CD4-positive, alpha-beta memory T cell (primary cell): Measurements from ENCODE around the gene HOXB6. TPM values are rescaled to one million over a fixed set of nuclear protein-coding genes. Genes with fewer than 3 reads are reported as not detected.

ENCODE experiments used
- CTCF ChIA-PET: fragments of 350-600 bp; sonication (Branson Sonifier 250); formaldehyde crosslinking; loops from one replicate; lab custom pipeline; 2021; ENCODE audit warnings: inconsistent platforms; ENCODE audit not compliant: partially characterized antibody; lab: Charles Lee
- POLR2A ChIA-PET: fragments of 350-600 bp; sonication (Branson Sonifier 250); formaldehyde crosslinking; loops from one replicate; lab custom pipeline; 2021; ENCODE audit not compliant: partially characterized antibody; lab: Charles Lee
- DNase-seq, 5 donors: peaks; one replicate each; pipeline versions ENCODE4 v3.0.0 to v3.0.0-alpha.2; 2020 to 2022; ENCODE audit warnings: mixed read lengths in 1 of 5
- H3K27ac ChIP-seq: one replicate; pipeline ENCODE4 v1.7.0; 2013; ENCODE audit warnings: low read depth, low read length
- H3K27me3 ChIP-seq: 2 replicates; pipeline ENCODE4 v1.7.0; 2013; ENCODE audit warnings: mild to moderate bottlenecking, low read length, moderate library complexity; ENCODE audit not compliant: insufficient read depth
- H3K36me3 ChIP-seq: 2 replicates; pipeline ENCODE4 v1.7.0; 2013; ENCODE audit warnings: mild to moderate bottlenecking, low read length, moderate library complexity; ENCODE audit not compliant: insufficient read depth
- H3K4me1 ChIP-seq: 2 replicates; pipeline ENCODE4 v1.7.0; 2013; ENCODE audit warnings: mild to moderate bottlenecking, low read length, moderate library complexity; ENCODE audit not compliant: insufficient read depth
- H3K4me3 ChIP-seq, 2 donors: one replicate each; pipeline ENCODE4 v1.7.0; 2013; ENCODE audit warnings: low read length in 2 of 2, mild to moderate bottlenecking in 1 of 2
- H3K9me3 ChIP-seq, 2 donors: one replicate each; pipeline ENCODE4 v1.7.0; 2013; ENCODE audit warnings: low read length in 2 of 2, control low read depth in 1 of 2; ENCODE audit not compliant: control insufficient read depth in 1 of 2
- H3K27ac Mint-ChIP-seq, 7 donors: one replicate each; pipeline ENCODE4 v1.8.0; 2020 to 2021; ENCODE audit warnings: mixed read lengths in 7 of 7, mild to moderate bottlenecking in 6 of 7, inconsistent platforms in 3 of 7, moderate library complexity in 3 of 7
- H3K27me3 Mint-ChIP-seq, 2 donors: one replicate each; pipeline ENCODE4 v1.8.0; 2020 to 2021; ENCODE audit warnings: mixed read lengths in 2 of 2
- H3K36me3 Mint-ChIP-seq, 2 donors: one replicate each; pipeline ENCODE4 v1.8.0; 2020 to 2021; ENCODE audit warnings: mixed read lengths in 2 of 2, inconsistent platforms in 1 of 2, mild to moderate bottlenecking in 1 of 2
- H3K4me1 Mint-ChIP-seq, 4 donors: one replicate each; pipeline ENCODE4 v1.8.0; 2020 to 2021; ENCODE audit warnings: mixed read lengths in 4 of 4, mild to moderate bottlenecking in 1 of 4
- H3K4me3 Mint-ChIP-seq, 8 donors: one replicate each; pipeline ENCODE4 v1.8.0; 2020 to 2021; ENCODE audit warnings: mixed read lengths in 8 of 8, mild to moderate bottlenecking in 7 of 8, moderate library complexity in 6 of 8, inconsistent platforms in 3 of 8
- H3K9me3 Mint-ChIP-seq, 8 donors: one replicate each; pipeline ENCODE4 v1.8.0; 2020 to 2021; ENCODE audit warnings: mixed read lengths in 8 of 8, mild to moderate bottlenecking in 5 of 8, inconsistent platforms in 3 of 8, moderate library complexity in 1 of 8
- intact Hi-C: fragments of 100-400 bp; cut with micrococcal nuclease; formaldehyde crosslinking; loops from one replicate; pipeline ENCODE4 v1.15.1; 2023
- polyA plus RNA-seq, 2 donors: library from polyadenylated mRNA; unstranded; fragments of 300-500 nt; fragmentation: Illumina TruSeq; gene quantifications; one replicate each; pipeline ENCODE4 v1.2.3, GENCODE V29; 2021
- total RNA-seq, 2 experiments: library from RNA; stranded (reverse); gene quantifications; one replicate each; pipeline ENCODE4 v1.2.3, GENCODE V29; 2021

The HOXB6 gene
- total and polyA plus RNA-seq, 4 experiments from 2014 or later, result 0.38 TPM; not detected in 3

DNA sequence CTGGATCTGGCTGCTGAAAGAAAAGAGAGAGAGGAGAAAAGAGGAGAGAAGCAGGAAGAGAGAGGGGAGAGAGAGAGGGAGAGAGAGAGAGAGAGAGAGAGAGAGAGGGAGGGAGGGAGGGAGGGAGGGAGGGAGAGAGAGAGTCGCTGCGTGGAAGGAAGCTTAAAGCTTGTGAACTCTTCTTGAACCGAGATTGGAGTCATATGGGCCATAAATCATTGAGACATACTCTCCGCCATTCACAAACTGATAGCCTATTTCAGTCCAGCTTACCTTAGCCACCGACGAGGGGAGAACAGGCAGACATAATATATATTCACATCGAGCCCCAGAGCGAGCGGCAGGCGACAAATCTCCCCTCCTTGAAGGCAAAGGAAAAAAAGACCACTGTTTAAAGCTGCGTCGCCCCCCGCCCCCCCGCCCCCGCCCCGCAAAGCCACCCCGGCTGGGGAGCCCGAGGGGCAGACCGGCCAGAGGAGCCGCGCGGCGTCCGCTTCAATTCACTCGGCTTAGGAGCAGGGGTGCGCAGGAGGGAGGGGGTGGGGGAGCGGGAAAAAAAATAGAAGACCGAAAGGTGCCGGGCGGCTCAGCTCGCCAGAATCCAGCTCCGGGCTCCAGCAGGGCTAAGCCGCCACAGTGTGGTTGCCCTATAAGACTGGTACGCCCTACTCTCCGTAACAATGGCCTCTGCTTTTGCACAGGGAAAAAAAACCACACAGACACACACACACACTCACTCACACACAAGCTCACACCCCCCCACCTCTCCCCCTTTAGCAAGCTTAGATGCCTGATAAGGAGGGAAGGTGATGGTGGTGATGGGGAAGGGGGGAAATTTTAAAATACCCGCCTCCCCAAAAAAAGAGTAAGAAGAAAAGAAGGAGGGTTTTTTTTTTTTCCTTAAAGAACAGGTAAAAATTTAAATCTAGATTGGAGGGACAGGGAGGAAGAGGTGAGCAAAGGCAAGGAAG, 49.2 kb downstream of the HOXB6 start:
- H3K4me3 ChIP-seq, result no peak overlapping the region

GRCh38 chr17:48554412-48555257, 50.2 kb downstream of the HOXB6 start:
- H3K9me3 ChIP-seq, result no peaks in the 10 kb centered on the region

More for the DNA sequence above, 49.2 kb downstream of the HOXB6 start:
- Mint-ChIP-seq H3K4me1 (peaks cover 6 to 10% (median 10%) of the 10 kb centered on the region in 4 donors), H3K27ac (peak overlapping the region in 6 of 7 donors; percentile 45 to 93 (median 56)), H3K36me3 (no peaks in the 10 kb centered on the region), H3K9me3 (no peaks in the 10 kb centered on the region), H3K27me3 (peaks cover 2 to 9% of the 10 kb centered on the region in 2 donors), H3K4me3 (peak overlapping the region; percentile 87 to 96 (median 90))
- no peak for DNase-seq
- no peaks in the 10 kb centered on the region for H3K27me3 ChIP-seq
- no peaks in the 10 kb centered on the region for H3K36me3 ChIP-seq
- ChIA-PET POLR2A (interaction anchor here (1.2 to 3.3 kb wide), 5 partner anchors 9 to 49 kb away, joined by 3 to 16 read pairs (median 12); no protein-coding TSS in a partner anchor), CTCF (interaction anchor here (0.6 to 0.7 kb wide), 3 partner anchors 62 to 219 kb away, joined by 3 to 4 read pairs (median 3); no protein-coding TSS in a partner anchor)
- H3K27ac ChIP-seq, result no peak overlapping the region
- no peaks in the 10 kb centered on the region for H3K4me1 ChIP-seq
- no peaks in the 10 kb centered on the region for H3K9me3 ChIP-seq
- intact Hi-C loops, result no loop called here

GRCh38 chr17:48553826-48554225, 51.0 kb downstream of the HOXB6 start:
- Histone ChIP-seq H3K4me1 (peaks cover 4% of the 10 kb centered on the region), H3K27me3 (no peaks in the 10 kb centered on the region), H3K4me3 (no peak overlapping the region), H3K27ac (no peak overlapping the region), H3K9me3 (no peaks in the 10 kb centered on the region), H3K36me3 (no peaks in the 10 kb centered on the region)
- CTCF ChIA-PET, result no interaction called here
- H3K9me3 Mint-ChIP-seq, result no peaks in the 10 kb centered on the region
- no peak overlapping the region for H3K4me3 Mint-ChIP-seq
- POLR2A ChIA-PET, result no interaction called here
- no peak for DNase-seq
- intact Hi-C loops, result no loop called here
- H3K4me1 Mint-ChIP-seq, result peaks cover 7 to 14% (median 10%) of the 10 kb centered on the region in 4 donors
- H3K27me3 Mint-ChIP-seq, result peaks cover 2 to 9% of the 10 kb centered on the region in 2 donors
- H3K36me3 Mint-ChIP-seq, result peaks cover 0 to 4% of the 10 kb centered on the region in 2 donors
- H3K27ac Mint-ChIP-seq, result peak overlapping the region in 2 of 7 donors; percentile 45 to 50

More at GRCh38 chr17:48554412-48555257, 50.2 kb downstream of the HOXB6 start:
- peaks cover 2 to 9% of the 10 kb centered on the region in 2 donors for H3K27me3 Mint-ChIP-seq
- intact Hi-C loops, result no loop called here
- Histone ChIP-seq H3K36me3 (no peaks in the 10 kb centered on the region), H3K27ac (no peak overlapping the region), H3K4me1 (no peaks in the 10 kb centered on the region), H3K4me3 (no peak overlapping the region), H3K27me3 (no peaks in the 10 kb centered on the region)
- peaks cover 6 to 10% (median 10%) of the 10 kb centered on the region in 4 donors for H3K4me1 Mint-ChIP-seq
- POLR2A ChIA-PET, result interaction anchor here (1.5 to 3.3 kb wide), 4 partner anchors 8 to 48 kb away, joined by 5 to 16 read pairs (median 12); no protein-coding TSS in a partner anchor
- no peak for DNase-seq
- no peaks in the 10 kb centered on the region for H3K9me3 Mint-ChIP-seq
- CTCF ChIA-PET, result no interaction called here
- H3K27ac Mint-ChIP-seq, result peak overlapping the region in 3 of 7 donors; percentile 37 to 66 (median 45)
- peak overlapping the region in 7 of 8 donors; percentile 87 to 96 (median 91) for H3K4me3 Mint-ChIP-seq
- peaks cover 0 to 4% of the 10 kb centered on the region in 2 donors for H3K36me3 Mint-ChIP-seq

GRCh38 chr17:48553190-48553547, 51.6 kb downstream of the HOXB6 start:
- ChIA-PET POLR2A (no interaction called here), CTCF (no interaction called here)
- intact Hi-C loops, result no loop called here
- peaks cover 7 to 17% (median 14%) of the 10 kb centered on the region in 4 donors for H3K4me1 Mint-ChIP-seq
- H3K4me3 ChIP-seq, result no peak overlapping the region
- peaks cover 0 to 4% of the 10 kb centered on the region in 2 donors for H3K36me3 Mint-ChIP-seq
- no peaks in the 10 kb centered on the region for H3K36me3 ChIP-seq
- H3K27ac ChIP-seq, result no peak overlapping the region
- H3K27me3 ChIP-seq, result no peaks in the 10 kb centered on the region
- H3K9me3 Mint-ChIP-seq, result no peaks in the 10 kb centered on the region
- no peak for DNase-seq
- H3K9me3 ChIP-seq, result no peaks in the 10 kb centered on the region
- H3K27me3 Mint-ChIP-seq, result peaks cover 2 to 9% of the 10 kb centered on the region in 2 donors
- no peak overlapping the region for H3K4me3 Mint-ChIP-seq
- peak overlapping the region in 1 of 7 donors; percentile 20 for H3K27ac Mint-ChIP-seq
- peaks cover 8% of the 10 kb centered on the region for H3K4me1 ChIP-seq

GRCh38 chr17:48552466-48553189, 52.2 kb downstream of the HOXB6 start:
- H3K27me3 ChIP-seq, result no peaks in the 10 kb centered on the region
- CTCF ChIA-PET, result no interaction called here
- peaks cover 13% of the 10 kb centered on the region for H3K4me1 ChIP-seq
- no peak overlapping the region for H3K4me3 Mint-ChIP-seq
- intact Hi-C loops, result no loop called here
- no peak for DNase-seq
- H3K36me3 ChIP-seq, result no peaks in the 10 kb centered on the region
- peaks cover 2 to 9% of the 10 kb centered on the region in 2 donors for H3K27me3 Mint-ChIP-seq
- H3K4me3 ChIP-seq, result no peak overlapping the region
- H3K4me1 Mint-ChIP-seq, result peaks cover 7 to 22% (median 18%) of the 10 kb centered on the region in 4 donors
- POLR2A ChIA-PET, result interaction anchor here (0.9 kb wide), 1 partner anchor 12 kb away, joined by 4 read pairs; no protein-coding TSS in a partner anchor
- peaks cover 0 to 4% of the 10 kb centered on the region in 2 donors for H3K36me3 Mint-ChIP-seq
- H3K9me3 Mint-ChIP-seq, result no peaks in the 10 kb centered on the region
- H3K9me3 ChIP-seq, result no peaks in the 10 kb centered on the region
- no peak overlapping the region for H3K27ac ChIP-seq
- peak overlapping the region in 2 of 7 donors; percentile 20 to 82 for H3K27ac Mint-ChIP-seq

GRCh38 chr17:48551596-48552465, 53.0 kb downstream of the HOXB6 start:
- H3K27me3 Mint-ChIP-seq, result peaks cover 2 to 8% of the 10 kb centered on the region in 2 donors
- POLR2A ChIA-PET, result interaction anchor here (0.9 kb wide), 1 partner anchor 11 kb away, joined by 4 read pairs; no protein-coding TSS in a partner anchor

More at GRCh38 chr17:48551596-48552465, 53.0 kb downstream of the HOXB6 start:
- intact Hi-C loops, result no loop called here
- H3K27ac Mint-ChIP-seq, result no peak overlapping the region
- no peak overlapping the region for H3K4me3 Mint-ChIP-seq
- peaks cover 0 to 4% of the 10 kb centered on the region in 2 donors for H3K36me3 Mint-ChIP-seq
- Histone ChIP-seq H3K4me3 (no peak overlapping the region), H3K36me3 (no peaks in the 10 kb centered on the region), H3K9me3 (no peaks in the 10 kb centered on the region), H3K27ac (no peak overlapping the region), H3K4me1 (peaks cover 17% of the 10 kb centered on the region), H3K27me3 (no peaks in the 10 kb centered on the region)
- CTCF ChIA-PET, result no interaction called here
- no peaks in the 10 kb centered on the region for H3K9me3 Mint-ChIP-seq
- peaks cover 10 to 28% (median 21%) of the 10 kb centered on the region in 4 donors for H3K4me1 Mint-ChIP-seq
- no peak for DNase-seq
